DOHH2 (cell line): ENCODE data around the gene CAND2.
A peak's percentile ranks its signal among the peaks of the same experiment; 100 is the strongest.

Experiments used
- H3F3A ChIP-seq: fragments of 200-600 bp; sonication (generic), shearing (Covaris generic); 2 replicates; pipeline ENCODE4 v1.6.0; 2016; ENCODE audit warnings: antibody characterized with exemption, mild to moderate bottlenecking; ENCODE audit not compliant: control insufficient read depth, insufficient read depth
- H3K27ac ChIP-seq: fragments of 200-600 bp; sonication (generic); 2 replicates; pipeline ENCODE4 v1.5.1; 2014; ENCODE audit warnings: low read depth, mild to moderate bottlenecking, low read length, moderate library complexity
- H3K27me3 ChIP-seq: fragments of 200-600 bp; sonication (generic); 2 replicates; pipeline ENCODE4 v1.6.1; 2014; ENCODE audit warnings: mild to moderate bottlenecking, low read length, mixed read lengths; ENCODE audit not compliant: control insufficient read depth
- H3K36me3 ChIP-seq: fragments of 200-600 bp; sonication (generic); 2 replicates; pipeline ENCODE4 v1.6.1; 2014; ENCODE audit warnings: mild to moderate bottlenecking, low read length, moderate library complexity, mixed read lengths; ENCODE audit not compliant: control insufficient read depth
- H3K4me1 ChIP-seq: fragments of 200-600 bp; sonication (generic); 2 replicates; pipeline ENCODE4 v1.6.1; 2014; ENCODE audit warnings: mild to moderate bottlenecking, low read length, mixed read lengths; ENCODE audit not compliant: control insufficient read depth
- H3K4me2 ChIP-seq: fragments of 200-600 bp; sonication (generic); 2 replicates; pipeline ENCODE4 v1.6.0; 2014; ENCODE audit warnings: mild to moderate bottlenecking, low read length, moderate library complexity
- H3K4me3 ChIP-seq: fragments of 200-600 bp; sonication (generic); 2 replicates; pipeline ENCODE4 v1.5.1; 2014; ENCODE audit warnings: mild to moderate bottlenecking, low read length, mixed read lengths
- H3K79me2 ChIP-seq: fragments of 200-600 bp; sonication (generic); 2 replicates; pipeline ENCODE4 v1.6.1; 2014; ENCODE audit warnings: mild to moderate bottlenecking, low read length, mixed read lengths; ENCODE audit not compliant: control insufficient read depth
- H3K9me2 ChIP-seq: fragments of 200-600 bp; sonication (generic); replicated peaks from 2 replicates; pipeline ENCODE4 v1.6.1; 2014; ENCODE audit warnings: mild to moderate bottlenecking, low read length, mixed read lengths; ENCODE audit not compliant: control insufficient read depth
- H3K9me3 ChIP-seq: fragments of 200-600 bp; sonication (generic); 2 replicates; pipeline ENCODE4 v1.6.1; 2014; ENCODE audit warnings: antibody characterized with exemption, low read length, mixed read lengths; ENCODE audit not compliant: control insufficient read depth, insufficient read depth
- H4K20me1 ChIP-seq: fragments of 200-600 bp; sonication (generic); 2 replicates; pipeline ENCODE4 v1.6.0; 2014; ENCODE audit warnings: low read depth, mild to moderate bottlenecking, antibody characterized with exemption, low read length, moderate library complexity; ENCODE audit not compliant: control insufficient read depth, insufficient read depth
- CTCF ChIP-seq: fragments of 200-600 bp; sonication (generic); IDR thresholded peaks from one replicate; pipeline ENCODE4 v1.5.1; 2014; ENCODE audit warnings: antibody characterized with exemption, mild to moderate bottlenecking, low read depth, low read length; ENCODE audit not compliant: poor library complexity, severe bottlenecking
- EZH2phosphoT487 ChIP-seq: fragments of 200-600 bp; sonication (generic); IDR thresholded peaks from 2 replicates; pipeline ENCODE4 v1.6.1; 2017; ENCODE audit warnings: borderline replicate concordance, mild to moderate bottlenecking, antibody characterized with exemption, low read length, moderate library complexity, mixed read lengths

CAND2 gene

GRCh38 chr3:12868039-12869034, 71.9 kb downstream of the CAND2 start:
- Histone ChIP-seq H3K36me3 (no peaks in the 10 kb centered on the region), H3K4me3 (0 out of 2 replicates have a peak overlapping the region, but pooled peaks have one; percentile 11), H3K27ac (no peak overlapping the region), H3K4me1 (peaks cover 11% of the 10 kb centered on the region), H3K9me2 (no peaks in the 10 kb centered on the region), H3F3A (no peaks in the 10 kb centered on the region), H3K9me3 (no peaks in the 10 kb centered on the region), H3K27me3 (peaks cover 21% of the 10 kb centered on the region), H4K20me1 (no peaks in the 10 kb centered on the region), H3K4me2 (peak overlapping the region; percentile 51), H3K79me2 (no peaks in the 10 kb centered on the region)
- TF ChIP-seq CTCF (peak; percentile 75), EZH2phosphoT487 (no peak)

DNA sequence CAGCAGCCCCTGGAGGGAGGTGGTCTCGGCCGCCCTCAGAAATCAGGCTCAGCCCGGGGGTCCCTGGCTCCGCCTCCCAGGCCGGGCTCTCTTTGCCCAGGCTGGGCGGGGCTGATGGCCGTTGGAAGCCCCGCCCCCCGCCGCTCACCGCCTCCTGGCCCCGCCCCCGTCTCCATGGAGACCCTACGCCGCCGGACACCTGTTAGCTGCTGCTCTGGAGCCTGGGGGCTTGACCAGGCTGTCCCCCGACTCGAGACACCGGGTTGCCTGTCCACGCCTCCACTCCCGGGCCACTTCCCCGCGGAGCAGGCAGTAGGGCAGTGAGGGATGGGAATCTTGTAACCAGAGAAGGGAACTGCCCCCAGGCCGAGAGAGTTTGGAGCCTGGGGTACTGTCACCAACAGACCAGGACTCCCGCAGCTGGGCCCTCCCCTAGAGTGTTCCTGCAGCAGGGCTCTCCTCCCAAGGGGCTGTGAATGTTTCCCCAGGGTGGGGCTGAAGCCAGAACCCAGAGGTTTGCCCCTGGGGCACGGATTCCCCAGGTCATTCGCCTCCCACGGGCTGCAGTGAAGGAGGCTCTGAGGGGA, 72.6 kb downstream of the CAND2 start:
- no peaks in the 10 kb centered on the region for H3K9me2 ChIP-seq
- H3K27me3 ChIP-seq = peaks cover 21% of the 10 kb centered on the region
- H3K4me3 ChIP-seq = 0 out of 2 replicates have a peak overlapping the region, but pooled peaks have one; percentile 11
- no peaks in the 10 kb centered on the region for H3K9me3 ChIP-seq
- H3F3A ChIP-seq = no peaks in the 10 kb centered on the region
- H3K27ac ChIP-seq = no peak overlapping the region
- H3K36me3 ChIP-seq = no peaks in the 10 kb centered on the region
- peak overlapping the region; percentile 40 for H3K4me2 ChIP-seq
- H3K4me1 ChIP-seq = peaks cover 11% of the 10 kb centered on the region
- no peaks in the 10 kb centered on the region for H3K79me2 ChIP-seq
- no peaks in the 10 kb centered on the region for H4K20me1 ChIP-seq
- no peak for TF ChIP-seq EZH2phosphoT487

DNA sequence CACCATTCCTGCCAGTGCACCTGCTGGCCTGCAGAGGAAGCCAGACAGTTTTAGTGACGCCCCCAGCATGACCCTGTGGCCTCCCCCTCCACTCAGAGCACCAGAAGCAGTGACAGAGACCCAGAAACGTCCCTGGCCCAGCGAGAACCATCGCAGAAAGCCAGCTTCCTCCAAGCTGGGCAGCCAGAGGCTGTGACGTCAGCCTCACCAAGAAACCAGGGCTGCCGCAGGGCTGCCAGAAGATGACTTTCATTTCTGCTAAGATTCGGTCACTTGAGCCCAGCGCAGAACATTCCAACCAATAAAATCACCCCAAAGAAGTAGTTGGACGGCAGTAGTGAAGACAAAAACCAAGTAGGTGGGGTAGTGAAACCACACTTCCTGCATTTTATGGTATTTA, 74.5 kb downstream of the CAND2 start:
- Histone ChIP-seq H3K36me3 (no peaks in the 10 kb centered on the region), H3K27ac (no peak overlapping the region), H3K9me3 (no peaks in the 10 kb centered on the region), H3K4me1 (peaks cover 11% of the 10 kb centered on the region), H3K4me3 (no peak overlapping the region), H3K27me3 (peaks cover 21% of the 10 kb centered on the region), H3F3A (no peaks in the 10 kb centered on the region), H4K20me1 (no peaks in the 10 kb centered on the region), H3K9me2 (no peaks in the 10 kb centered on the region), H3K4me2 (no peak overlapping the region), H3K79me2 (no peaks in the 10 kb centered on the region)
- TF ChIP-seq CTCF (no peak), EZH2phosphoT487 (no peak)
